Measurements from ENCODE around the gene ONECUT2. TPM values are rescaled to one million over a fixed set of nuclear protein-coding genes. Genes with fewer than 3 reads are reported as not detected.
"Not testable (repeated sequence)": the region's sequence is repeated elsewhere in the genome, so short reads cannot be mapped to it uniquely, and the experiment has no call there.

ONECUT2 gene
- total RNA-seq (ENCODE audit: low replicate concordance): 0.06 and 0.15 TPM in 2 replicates

DNA sequence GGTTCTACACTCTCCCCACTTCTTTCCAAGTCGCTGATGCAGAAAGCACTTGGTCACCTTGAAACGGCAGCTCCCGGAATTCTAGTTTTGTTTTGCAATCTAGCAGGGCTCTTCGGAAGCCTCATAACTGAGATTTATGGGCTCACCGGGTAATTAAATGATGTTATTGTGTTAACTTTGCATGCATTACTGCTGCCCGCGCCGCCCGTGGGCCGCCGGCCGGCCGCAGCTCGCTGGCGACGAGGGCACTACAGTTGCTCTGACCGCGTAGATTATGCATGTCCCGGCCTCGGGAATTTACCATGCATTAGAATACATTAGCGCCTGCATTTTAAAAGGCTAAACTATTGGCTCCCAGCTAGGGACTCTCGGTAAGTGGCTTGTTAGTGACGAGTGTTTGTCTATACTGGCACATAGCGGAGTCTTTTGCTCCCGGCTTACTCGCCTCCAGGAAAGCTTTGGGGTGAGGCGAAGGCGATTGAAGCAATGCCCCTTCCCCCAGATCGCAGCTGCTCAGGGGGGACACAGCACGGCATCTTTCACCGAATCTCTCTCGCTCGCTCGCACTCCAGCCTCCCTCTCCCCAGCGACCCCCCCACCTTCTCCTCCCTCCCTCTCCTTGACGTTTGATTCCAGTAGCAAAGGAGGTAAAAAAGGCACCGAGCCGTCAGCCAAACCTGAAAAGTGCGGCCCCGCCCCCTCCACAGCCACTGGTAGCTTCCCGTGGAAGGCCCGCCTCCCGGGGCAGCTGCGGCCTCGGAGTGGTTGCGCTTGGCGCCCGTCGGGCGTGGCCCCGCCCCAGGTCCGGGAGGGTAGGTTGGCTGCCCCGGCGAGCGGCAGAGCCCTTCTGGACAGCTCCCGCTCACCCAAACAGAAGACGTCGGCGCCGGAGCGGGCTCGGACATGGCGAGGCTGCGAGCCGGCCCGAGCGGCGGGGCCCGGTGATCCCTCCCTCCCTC is at the start of gene ONECUT2:
Gene ONECUT2 (plus strand): TSS at position 839 of the 959 bp plus-strand sequence. CDS start 343 bp downstream, outside the sequence.
- H3K27ac ChIP-seq: no peak within 1 kb of the TSS
- H3K4me3 ChIP-seq: peak within 1 kb of the TSS; percentile 46
- peak within 1 kb of the TSS; percentile 75 for H3K4me2 ChIP-seq
- peaks cover 51% of the 10 kb centered on the region for H3K4me1 Mint-ChIP-seq
- H3K9ac ChIP-seq: no peak within 1 kb of the TSS
- no peaks in the 10 kb centered on the region for H3K36me3 Mint-ChIP-seq
- peaks cover 100% of the 10 kb centered on the region for H3K27me3 ChIP-seq
- H3K4me3 Mint-ChIP-seq: peak within 1 kb of the TSS; percentile 90
- peaks cover 86% of the 10 kb centered on the region for H4K20me1 ChIP-seq (ENCODE audit: low read depth)
- DNase-seq (ENCODE audit: low spot score): peak; percentile 99
- H3K27me3 Mint-ChIP-seq (ENCODE audit: insufficient read depth, low read depth): peaks cover 79% of the 10 kb centered on the region
- H3K36me3 ChIP-seq: no peaks in the 10 kb centered on the region
- H3F3A ChIP-seq (ENCODE audit: low read depth): peaks cover 63% of the 10 kb centered on the region
- H3K79me2 ChIP-seq (ENCODE audit: low read depth): no peaks in the 10 kb centered on the region
- no peaks in the 10 kb centered on the region for H3K9me3 Mint-ChIP-seq
- TF ChIP-seq, protein P1, sequence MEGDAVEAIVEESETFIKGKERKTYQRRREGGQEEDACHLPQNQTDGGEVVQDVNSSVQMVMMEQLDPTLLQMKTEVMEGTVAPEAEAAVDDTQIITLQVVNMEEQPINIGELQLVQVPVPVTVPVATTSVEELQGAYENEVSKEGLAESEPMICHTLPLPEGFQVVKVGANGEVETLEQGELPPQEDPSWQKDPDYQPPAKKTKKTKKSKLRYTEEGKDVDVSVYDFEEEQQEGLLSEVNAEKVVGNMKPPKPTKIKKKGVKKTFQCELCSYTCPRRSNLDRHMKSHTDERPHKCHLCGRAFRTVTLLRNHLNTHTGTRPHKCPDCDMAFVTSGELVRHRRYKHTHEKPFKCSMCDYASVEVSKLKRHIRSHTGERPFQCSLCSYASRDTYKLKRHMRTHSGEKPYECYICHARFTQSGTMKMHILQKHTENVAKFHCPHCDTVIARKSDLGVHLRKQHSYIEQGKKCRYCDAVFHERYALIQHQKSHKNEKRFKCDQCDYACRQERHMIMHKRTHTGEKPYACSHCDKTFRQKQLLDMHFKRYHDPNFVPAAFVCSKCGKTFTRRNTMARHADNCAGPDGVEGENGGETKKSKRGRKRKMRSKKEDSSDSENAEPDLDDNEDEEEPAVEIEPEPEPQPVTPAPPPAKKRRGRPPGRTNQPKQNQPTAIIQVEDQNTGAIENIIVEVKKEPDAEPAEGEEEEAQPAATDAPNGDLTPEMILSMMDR (IDR thresholded peaks at IDR 0.05): no peak
- TF ChIP-seq EZH2 (IDR thresholded peaks at IDR 0.05) (peak; percentile 96), EZH2phosphoT487 (IDR thresholded peaks at IDR 0.05) (peak; percentile 87)
- no peaks in the 10 kb centered on the region for H3K9me3 ChIP-seq (ENCODE audit: low read depth)
- H3K27ac Mint-ChIP-seq: no peak within 1 kb of the TSS
- H3K4me1 ChIP-seq: peaks cover 51% of the 10 kb centered on the region
- no peak within 1 kb of the TSS for H2AFZ ChIP-seq (replicated peaks)

DNA sequence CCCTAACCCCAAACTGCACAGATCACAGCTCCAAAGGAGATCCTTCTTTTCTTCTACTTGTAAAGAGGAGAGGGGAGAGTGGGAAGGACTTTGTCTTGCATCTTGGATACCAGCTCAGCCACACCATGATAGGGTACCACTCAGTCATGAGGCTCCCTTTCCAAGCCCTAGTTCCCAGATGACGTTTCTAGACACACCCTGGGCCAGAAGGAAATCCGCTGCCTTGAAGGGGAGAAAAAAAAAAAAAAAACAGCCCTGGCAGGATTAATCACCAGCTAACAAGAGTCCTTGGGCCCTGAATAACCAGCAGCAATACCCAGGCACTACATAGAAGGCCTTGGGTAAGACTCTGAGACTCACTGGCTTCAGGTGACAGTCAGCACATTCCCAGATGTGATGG is 45.9 kb upstream of the ONECUT2 start:
- Histone ChIP-seq H4K20me1 (ENCODE audit: low read depth) (no peaks in the 10 kb centered on the region), H3F3A (ENCODE audit: low read depth) (no peaks in the 10 kb centered on the region), H3K4me1 (no peaks in the 10 kb centered on the region), H3K4me2 (no peak overlapping the region), H3K27ac (no peak overlapping the region), H2AFZ (replicated peaks) (no peak overlapping the region), H3K79me2 (ENCODE audit: low read depth) (no peaks in the 10 kb centered on the region), H3K4me3 (no peak overlapping the region), H3K27me3 (no peaks in the 10 kb centered on the region), H3K36me3 (no peaks in the 10 kb centered on the region), H3K9ac (no peak overlapping the region), H3K9me3 (ENCODE audit: low read depth) (no peaks in the 10 kb centered on the region)
- Mint-ChIP-seq H3K4me1 (peaks cover 7% of the 10 kb centered on the region), H3K4me3 (no peak overlapping the region), H3K36me3 (no peaks in the 10 kb centered on the region), H3K9me3 (no peaks in the 10 kb centered on the region), H3K27ac (no peak overlapping the region), H3K27me3 (ENCODE audit: insufficient read depth, low read depth) (peaks cover 4% of the 10 kb centered on the region)
- no peak for DNase-seq (ENCODE audit: low spot score)
- TF ChIP-seq EZH2 (IDR thresholded peaks at IDR 0.05) (no peak), EZH2phosphoT487 (IDR thresholded peaks at IDR 0.05) (no peak)
- TF ChIP-seq, protein P1 (IDR thresholded peaks at IDR 0.05): no peak

DNA sequence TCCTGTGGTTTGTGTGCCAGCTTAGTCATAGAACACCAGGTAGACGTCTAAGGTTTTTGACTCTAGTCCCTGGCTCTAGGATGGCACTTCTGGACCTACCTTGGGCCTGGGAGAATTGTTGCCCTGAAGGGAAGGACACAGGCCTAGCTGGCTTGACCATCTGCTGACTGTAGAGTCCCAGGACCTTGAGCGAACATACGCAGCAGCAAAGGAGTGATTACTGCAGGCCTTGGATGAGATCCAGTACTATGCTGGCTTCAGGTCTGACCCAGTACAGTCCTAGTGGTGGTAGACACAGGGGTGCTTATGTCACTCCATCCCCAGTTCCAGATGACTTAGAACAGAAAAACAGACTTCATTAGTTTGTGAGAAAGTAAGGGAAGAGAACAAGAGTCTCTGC is 45.1 kb upstream of the ONECUT2 start:
- Histone ChIP-seq H4K20me1 (ENCODE audit: low read depth) (no peaks in the 10 kb centered on the region), H3K27ac (no peak overlapping the region), H2AFZ (replicated peaks) (no peak overlapping the region), H3K4me1 (no peaks in the 10 kb centered on the region), H3K27me3 (no peaks in the 10 kb centered on the region), H3K4me3 (no peak overlapping the region), H3K36me3 (no peaks in the 10 kb centered on the region), H3K9ac (no peak overlapping the region), H3K79me2 (ENCODE audit: low read depth) (no peaks in the 10 kb centered on the region), H3K4me2 (no peak overlapping the region), H3K9me3 (ENCODE audit: low read depth) (no peaks in the 10 kb centered on the region), H3F3A (ENCODE audit: low read depth) (no peaks in the 10 kb centered on the region)
- H3K9me3 Mint-ChIP-seq: no peaks in the 10 kb centered on the region
- TF ChIP-seq EZH2phosphoT487 (IDR thresholded peaks at IDR 0.05) (no peak), EZH2 (IDR thresholded peaks at IDR 0.05) (no peak)
- TF ChIP-seq, protein P1 (IDR thresholded peaks at IDR 0.05): no peak
- DNase-seq (ENCODE audit: low spot score): no peak
- peaks cover 7% of the 10 kb centered on the region for H3K4me1 Mint-ChIP-seq
- no peak overlapping the region for H3K27ac Mint-ChIP-seq
- H3K27me3 Mint-ChIP-seq (ENCODE audit: insufficient read depth, low read depth): peaks cover 4% of the 10 kb centered on the region
- no peak overlapping the region for H3K4me3 Mint-ChIP-seq
- H3K36me3 Mint-ChIP-seq: no peaks in the 10 kb centered on the region

DNA sequence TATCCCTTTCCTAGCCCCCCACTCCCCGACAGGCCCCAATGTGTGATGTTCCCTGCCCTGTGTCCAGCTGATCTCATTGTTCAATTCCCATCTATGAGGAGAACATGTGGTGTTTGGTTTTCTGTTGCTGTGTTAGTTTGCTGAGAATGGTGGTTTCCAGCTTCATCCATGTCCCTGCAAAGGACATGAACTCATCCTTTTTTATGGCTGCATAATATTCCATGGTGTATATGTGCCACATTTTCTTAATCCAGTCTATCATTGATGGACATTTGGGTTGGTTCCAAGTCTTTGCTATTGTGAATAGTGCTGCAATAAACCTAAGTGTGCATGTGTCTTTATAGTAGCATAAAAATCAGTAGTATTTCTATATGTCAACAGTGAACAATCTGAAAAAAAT is 40.4 kb upstream of the ONECUT2 start:
- DNase-seq (ENCODE audit: low spot score); H3K79me2 ChIP-seq (ENCODE audit: low read depth); H3K36me3 ChIP-seq; H3K27ac ChIP-seq; H3K27me3 ChIP-seq; H3K27ac Mint-ChIP-seq; H3K9me3 Mint-ChIP-seq; H3K36me3 Mint-ChIP-seq; H3K4me3 ChIP-seq; H3K4me1 ChIP-seq; H3K4me2 ChIP-seq; H3K9ac ChIP-seq; H3K4me1 Mint-ChIP-seq; H4K20me1 ChIP-seq (ENCODE audit: low read depth); H3F3A ChIP-seq (ENCODE audit: low read depth); H3K9me3 ChIP-seq (ENCODE audit: low read depth); H2AFZ ChIP-seq (replicated peaks); H3K27me3 Mint-ChIP-seq (ENCODE audit: insufficient read depth, low read depth): not testable (repeated sequence)
- peak overlapping the region; percentile 15 for H3K4me3 Mint-ChIP-seq

DNA sequence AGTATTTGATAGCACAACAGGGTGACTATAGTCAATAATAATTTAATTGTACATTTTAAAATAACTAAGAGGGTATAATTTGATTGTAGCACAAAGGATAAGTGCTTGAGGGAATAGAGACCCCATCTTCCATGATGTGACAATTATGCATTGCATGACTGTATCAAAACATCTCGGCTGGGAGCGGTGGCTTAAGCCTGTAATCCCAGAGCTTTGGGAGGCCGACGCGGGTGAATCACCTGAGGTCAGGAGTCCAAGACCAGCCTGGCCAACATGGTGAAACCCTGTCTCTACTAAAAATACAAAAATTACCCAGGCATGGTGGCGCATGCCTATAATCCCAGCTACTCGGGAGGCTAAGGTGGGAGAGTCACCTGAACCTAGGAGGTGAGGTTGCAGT is 38.3 kb upstream of the ONECUT2 start:
- not testable (repeated sequence) for H3K27me3 ChIP-seq; H3K4me1 Mint-ChIP-seq; H3K36me3 Mint-ChIP-seq; H3K4me3 ChIP-seq; H3K36me3 ChIP-seq; H2AFZ ChIP-seq (replicated peaks); H3K9me3 ChIP-seq (ENCODE audit: low read depth); H3K9me3 Mint-ChIP-seq; H3K27ac ChIP-seq; H3K27ac Mint-ChIP-seq; H3K4me3 Mint-ChIP-seq; H3K4me1 ChIP-seq; H3K27me3 Mint-ChIP-seq (ENCODE audit: insufficient read depth, low read depth); H3K4me2 ChIP-seq; H4K20me1 ChIP-seq (ENCODE audit: low read depth); H3F3A ChIP-seq (ENCODE audit: low read depth); H3K9ac ChIP-seq; H3K79me2 ChIP-seq (ENCODE audit: low read depth); DNase-seq (ENCODE audit: low spot score)

All from neural progenitor cell (in vitro differentiated cells).